GM18520 (cell line): ENCODE data around the gene CACNA1C.

Experiments used
- ATAC-seq: cut with Tn5 transposase; IDR thresholded peaks from one replicate; pipeline ENCODE4 v1.9.1; 2021; ENCODE audit not compliant: unreplicated experiment

CACNA1C gene

GRCh38 chr12:2382370-2383155, 329.8 kb downstream of the CACNA1C start:
- no peak for ATAC-seq

DNA sequence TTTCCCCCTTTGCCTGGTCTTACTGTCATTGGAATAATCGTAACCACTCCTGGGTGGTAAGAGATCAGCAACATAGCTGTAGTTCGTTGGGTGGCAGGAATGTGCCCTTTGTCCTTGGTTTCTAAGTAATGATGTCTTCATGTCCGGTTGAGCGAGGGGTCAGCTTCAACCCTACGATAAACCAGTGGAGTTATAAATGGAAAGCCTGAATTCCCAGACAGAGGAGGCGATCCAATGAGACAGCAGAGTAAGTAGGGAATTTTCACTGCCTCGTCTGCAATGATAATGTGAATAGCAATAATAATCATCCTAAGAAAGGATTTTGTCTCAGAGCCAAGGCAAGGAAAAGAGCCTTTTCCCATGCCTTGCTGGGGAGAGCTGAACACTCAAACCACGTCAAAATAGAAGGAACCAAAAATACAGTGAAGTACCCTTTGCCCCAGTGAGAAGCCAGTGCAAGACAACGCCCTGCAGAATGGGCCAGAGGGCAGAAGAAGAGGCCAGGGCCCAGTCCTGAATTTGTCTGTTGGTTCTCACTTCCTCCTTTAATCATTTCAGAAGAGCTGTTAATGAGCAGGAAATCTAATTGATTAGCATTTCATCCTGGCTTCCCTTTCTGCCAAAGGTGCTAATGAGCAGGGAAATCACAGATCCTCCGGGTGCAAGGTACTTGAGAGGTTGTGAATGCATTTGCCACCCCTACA, 330.7 kb downstream of the CACNA1C start:
- no peak for ATAC-seq

DNA sequence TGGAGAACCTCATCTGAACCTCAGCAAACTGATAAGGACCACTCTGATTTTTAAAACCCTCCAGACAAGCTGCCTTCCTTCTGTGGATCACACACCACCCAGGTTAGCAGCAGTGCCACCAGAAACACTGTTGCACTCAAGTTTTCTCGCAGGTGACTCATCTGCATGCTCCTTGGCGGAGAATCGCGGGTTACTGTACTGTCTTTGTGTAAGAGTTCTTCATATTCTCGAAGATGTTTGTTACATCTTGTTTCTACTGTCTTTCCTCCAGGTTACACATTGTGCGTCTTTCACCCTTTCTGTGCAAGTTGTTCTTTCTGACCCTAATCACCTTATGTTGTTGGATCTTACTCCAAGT, 331.2 kb downstream of the CACNA1C start:
- ATAC-seq: no peak

DNA sequence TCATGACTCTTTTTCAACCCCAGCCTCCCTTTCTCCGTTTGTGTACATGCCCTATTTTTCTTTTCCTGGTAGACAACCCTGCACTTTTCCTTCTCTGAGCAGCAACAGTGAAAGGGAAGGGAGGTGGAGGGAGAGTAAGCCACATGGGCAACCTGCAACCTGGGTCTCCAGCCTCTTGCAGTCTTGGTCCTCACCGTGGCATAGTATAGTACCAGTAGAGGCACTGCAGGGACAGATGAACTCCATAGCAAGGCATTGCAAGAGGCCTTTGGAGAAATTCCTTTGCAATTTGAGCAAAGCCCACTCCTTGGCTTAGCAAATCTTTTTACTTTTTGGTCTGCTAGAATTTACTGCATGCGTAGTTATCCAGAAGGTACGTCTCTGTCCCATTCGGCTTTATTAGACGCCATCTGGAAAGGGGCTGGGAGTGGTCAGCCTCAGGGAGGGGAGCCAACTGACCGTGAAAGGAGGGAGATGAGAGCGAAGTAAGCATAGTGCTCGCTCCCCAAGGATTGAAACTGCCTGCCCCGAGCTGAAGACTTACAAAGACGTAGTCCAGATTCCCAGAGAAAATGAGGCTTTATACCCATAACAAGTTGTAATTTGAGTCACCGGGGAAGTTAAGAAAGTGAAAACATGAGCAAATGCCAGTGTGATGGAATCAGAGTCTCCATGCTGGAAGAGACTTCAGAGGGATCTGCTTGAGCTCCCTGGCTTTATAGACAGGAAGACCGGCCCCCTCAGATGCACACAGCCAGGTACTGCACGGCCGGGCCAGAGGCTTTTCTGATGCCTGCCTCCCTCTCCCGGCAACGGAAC, 332.0 kb downstream of the CACNA1C start:
- ATAC-seq: no peak

- ATAC-seq: no peak
Measured at GRCh38 chr12:2385529-2385928, 332.7 kb downstream of the CACNA1C start.

DNA sequence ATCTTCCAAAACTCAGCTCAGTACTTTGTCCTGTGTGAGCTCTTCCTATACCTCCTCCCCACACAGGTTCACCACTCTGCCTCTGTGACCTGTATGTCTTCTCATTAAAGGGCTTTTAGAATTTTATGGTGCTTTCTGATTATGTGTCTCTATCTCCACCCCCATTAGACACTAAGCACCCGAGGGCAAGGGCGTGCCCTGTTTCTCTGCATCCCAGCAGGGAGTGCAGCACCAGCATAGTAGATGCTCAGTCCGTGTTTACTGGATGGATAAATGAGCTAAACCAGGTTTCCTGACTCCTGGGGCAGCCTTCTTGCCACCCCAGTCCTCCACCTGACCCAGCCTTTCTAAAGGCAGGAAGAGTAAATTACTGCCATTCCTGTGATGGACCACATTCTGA, 333.8 kb downstream of the CACNA1C start:
- no peak for ATAC-seq

GRCh38 chr12:2387103-2387834, 334.5 kb downstream of the CACNA1C start:
- no peak for ATAC-seq

- no peak for ATAC-seq
Measured at GRCh38 chr12:2389079-2389790, 336.4 kb downstream of the CACNA1C start.

DNA sequence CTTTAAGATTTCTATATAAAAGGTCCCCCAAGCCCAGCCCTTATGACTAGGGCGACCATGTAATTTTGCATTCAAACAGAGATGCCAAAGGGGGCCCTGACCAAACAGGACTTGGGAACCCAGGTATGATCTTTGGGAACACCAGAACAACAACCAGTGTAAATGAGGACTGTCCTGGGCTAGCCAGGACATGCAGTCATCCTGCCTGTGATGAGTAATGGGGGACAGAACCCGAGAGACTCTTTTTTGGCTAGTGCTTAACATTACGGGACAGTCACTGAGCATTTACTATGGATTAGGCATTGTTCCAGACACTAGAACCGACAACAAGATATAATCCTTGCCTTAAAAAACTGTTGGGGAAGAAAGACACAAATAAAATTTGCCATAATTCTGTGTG, 337.3 kb downstream of the CACNA1C start:
- no peak for ATAC-seq

GRCh38 chr12:2390850-2391390, 338.1 kb downstream of the CACNA1C start:
- no peak for ATAC-seq

DNA sequence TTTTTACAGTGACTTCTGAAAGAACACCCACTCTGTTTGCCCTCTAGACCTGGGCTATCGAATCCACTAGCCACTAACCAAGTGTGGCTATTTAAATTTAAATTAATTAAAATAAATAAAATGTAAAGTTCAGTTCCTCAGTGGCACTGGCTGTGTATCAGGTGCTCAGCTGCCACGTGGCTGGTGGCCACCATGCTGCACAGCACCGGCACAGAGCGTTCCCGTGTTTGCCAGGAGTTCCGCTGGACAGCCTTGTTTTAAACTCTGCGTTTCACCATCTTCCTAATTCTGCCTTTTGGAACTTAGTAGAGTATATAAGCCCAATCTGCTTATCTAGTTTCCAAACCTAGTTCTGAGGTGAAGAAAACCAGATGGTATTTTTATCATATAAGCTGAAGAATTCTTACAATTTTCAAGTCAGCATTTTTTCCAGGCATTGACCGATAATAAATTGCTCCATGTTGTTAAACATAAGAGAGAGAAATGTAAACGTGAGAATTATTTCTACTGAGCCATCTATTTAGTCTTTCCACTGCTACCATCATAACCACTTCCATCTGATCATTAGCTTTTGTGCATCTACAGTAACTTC, 339.0 kb downstream of the CACNA1C start:
- no peak for ATAC-seq

DNA sequence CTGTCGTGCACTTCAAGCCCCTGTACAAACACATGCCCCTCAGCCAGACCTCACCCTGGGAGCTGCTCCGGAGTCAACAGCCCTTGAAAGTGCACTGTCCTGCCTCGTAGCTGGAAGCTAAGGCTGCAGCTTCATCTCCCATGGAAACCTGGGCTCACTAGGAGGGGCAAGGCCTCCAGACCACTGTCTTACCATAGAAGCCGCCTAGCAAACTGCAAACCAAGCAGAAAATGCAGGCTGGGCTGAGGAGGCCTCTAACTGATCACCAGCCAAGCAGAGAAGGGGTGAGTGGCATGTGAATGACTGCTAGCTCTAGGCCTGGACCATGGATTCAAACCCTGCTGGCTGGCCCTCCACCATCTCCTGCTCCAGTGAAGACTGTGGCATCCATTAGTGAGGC, 340.2 kb downstream of the CACNA1C start:
- no peak for ATAC-seq

GRCh38 chr12:2393996-2394395, 341.2 kb downstream of the CACNA1C start:
- ATAC-seq: no peak

GRCh38 chr12:2395354-2395977, 342.7 kb downstream of the CACNA1C start:
- ATAC-seq: no peak

GRCh38 chr12:2396448-2396871, 343.7 kb downstream of the CACNA1C start:
- no peak for ATAC-seq

DNA sequence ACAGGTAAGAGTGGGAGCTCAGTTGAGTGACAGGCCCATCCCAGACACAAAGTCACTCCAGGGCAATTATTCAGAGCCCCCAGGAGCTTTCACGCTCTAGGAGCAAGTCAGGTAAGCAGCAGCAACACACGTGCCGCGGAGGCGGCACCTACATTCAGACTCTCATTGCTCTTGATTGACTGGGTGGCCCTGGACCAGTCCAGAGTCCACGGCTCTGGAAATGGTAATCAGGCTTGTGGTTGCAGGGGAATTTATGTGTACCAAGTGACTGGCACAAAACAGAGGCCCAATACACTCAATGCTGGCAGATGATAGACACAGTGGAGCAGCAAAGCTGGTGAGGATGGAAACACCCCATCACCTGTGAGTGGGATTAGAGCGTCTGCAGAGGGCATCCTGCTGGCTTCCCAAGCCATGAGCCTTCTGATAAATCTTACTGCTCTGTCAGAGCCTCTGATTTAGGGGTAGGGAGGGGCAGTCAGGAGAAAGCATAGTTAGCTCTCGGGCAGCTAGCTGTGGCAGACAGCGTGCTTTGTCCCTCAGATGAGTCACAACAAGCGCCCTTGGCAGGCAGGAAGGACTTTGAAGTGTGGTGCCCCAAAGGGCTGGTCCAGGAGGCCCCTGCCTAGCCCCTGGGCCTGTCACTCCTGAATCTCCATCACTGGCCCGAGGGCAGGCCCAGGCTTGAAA, 344.7 kb downstream of the CACNA1C start:
- no peak for ATAC-seq

GRCh38 chr12:2401040-2401439, 348.3 kb downstream of the CACNA1C start:
- no peak for ATAC-seq

- ATAC-seq: no peak
Measured at GRCh38 chr12:2402073-2402579, 349.3 kb downstream of the CACNA1C start.
